ENCODE results near the gene FMN1.
"Not testable (repeated sequence)": the region's sequence is repeated elsewhere in the genome, so short reads cannot be mapped to it uniquely, and the experiment has no call there.

Gene FMN1

DNA sequence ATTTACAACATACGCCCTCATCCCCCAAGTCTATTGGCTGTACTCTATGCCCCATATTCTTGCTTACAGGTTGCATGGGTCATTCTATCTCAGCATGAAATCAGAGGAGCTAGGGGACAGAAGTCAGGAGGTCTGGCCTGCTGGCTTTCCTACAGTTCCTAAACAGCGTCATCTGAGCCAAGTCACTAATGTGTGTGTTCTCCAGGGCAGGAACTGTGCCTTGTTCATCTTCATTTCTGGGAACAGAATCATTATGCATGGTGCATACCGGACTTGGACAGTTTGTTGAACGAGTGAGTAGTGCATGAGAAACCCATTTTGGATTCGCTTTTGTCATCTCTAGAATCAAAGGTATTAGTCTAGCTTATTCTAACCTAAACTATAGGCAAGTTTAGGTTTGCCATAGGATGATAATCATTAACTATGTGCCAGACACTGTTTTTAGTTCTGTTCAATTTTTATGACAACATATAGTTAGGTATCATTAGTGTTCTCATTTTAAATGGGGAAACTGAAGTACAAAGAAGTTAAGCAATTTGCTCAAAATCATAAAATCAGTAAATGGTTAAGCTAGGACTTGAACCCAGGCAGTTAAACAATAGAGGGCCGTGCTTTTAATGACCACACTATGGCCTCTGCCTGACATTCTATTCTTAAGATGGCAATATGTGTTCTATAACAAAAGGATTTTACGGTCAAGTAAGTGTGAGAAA is 105.2 kb downstream of the FMN1 start:
- peak; percentile 40 for DNase-seq

DNA sequence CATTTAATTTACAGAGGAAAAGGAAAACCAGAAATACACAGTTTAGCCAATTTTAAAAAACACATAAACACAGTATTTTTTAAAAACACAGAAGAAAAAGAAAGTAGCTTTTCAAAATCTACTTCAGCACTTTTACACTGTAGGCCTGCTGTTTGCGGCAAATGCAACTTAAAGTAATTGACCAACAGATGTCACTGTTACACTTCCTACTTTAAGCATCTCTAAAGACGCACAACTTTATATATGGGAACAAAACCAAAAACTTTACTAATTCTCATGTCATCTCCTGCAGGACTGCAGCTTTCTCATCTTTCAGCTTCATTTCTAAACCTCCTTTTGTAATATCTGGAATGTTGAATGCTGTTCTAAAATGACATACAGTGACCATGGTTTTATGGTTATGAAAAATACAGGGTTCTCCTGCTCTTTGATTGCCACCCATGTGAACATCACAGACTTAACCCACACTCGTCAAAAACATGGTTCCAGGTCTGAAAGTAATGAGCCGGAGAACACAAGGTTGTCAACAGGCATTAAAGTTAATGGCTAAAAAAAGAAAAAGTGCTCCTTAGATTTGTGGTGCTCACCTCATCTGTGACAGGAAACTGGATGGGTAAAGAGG is 107.9 kb downstream of the FMN1 start:
- peak; percentile 6 for DNase-seq

DNA sequence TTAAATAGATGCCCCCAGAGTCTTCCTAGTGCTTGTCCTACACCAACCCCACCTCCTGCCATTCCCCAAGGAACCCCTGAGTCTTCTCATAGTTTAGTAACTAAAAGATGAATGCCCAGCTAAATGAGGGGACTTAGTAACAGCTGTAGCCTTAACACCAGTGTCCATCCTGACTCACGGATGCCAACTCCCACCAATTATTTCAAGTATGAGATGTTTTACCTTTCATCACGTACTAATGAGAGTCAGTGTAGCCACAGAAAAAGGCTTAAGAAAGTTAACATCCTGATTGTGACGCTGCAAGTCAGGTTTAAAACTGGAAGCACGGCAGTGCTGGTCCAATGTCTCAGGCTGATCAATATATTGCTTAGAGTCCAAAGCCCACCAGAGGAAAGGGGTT is 109.9 kb downstream of the FMN1 start:
- DNase-seq = no peak

DNA sequence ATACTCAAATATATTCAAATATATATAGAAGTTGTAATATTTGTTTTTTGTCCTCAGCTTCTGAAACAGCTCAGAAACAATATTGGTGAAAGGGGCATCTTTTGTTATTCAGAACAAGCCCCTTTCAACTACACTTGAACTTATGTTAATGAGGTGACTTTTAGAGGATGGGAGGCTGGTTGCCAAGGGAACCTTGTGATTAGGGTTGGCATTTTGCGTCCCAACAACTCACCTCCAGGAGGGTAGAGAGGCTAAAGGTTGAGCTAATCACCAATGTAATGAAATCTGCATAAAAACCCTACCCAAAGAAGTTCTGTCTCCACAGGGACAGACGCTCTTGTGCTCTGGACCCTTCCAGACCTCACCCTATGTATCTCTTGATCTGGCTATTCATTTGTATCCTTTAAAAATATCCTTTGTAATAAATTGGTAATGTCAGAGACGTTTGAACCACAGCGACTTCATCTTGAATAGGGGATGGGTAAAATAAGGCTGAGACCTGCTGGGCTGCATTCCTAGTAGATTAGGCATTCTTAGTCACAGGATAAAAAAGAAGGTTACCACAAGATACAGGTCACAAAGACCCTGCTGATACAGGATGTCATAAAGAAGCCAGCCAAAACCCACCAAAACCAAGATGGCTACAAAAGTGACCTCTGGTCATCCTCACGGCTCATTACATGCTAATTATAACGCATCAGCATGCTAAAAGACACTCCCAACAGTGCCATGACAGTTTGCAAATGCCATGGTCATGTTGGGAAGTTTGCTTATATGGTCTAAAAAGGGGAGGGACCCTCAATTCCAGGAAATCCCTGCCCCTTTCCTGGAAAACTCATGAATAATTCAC is 111.1 kb downstream of the FMN1 start:
- DNase-seq = no peak

DNA sequence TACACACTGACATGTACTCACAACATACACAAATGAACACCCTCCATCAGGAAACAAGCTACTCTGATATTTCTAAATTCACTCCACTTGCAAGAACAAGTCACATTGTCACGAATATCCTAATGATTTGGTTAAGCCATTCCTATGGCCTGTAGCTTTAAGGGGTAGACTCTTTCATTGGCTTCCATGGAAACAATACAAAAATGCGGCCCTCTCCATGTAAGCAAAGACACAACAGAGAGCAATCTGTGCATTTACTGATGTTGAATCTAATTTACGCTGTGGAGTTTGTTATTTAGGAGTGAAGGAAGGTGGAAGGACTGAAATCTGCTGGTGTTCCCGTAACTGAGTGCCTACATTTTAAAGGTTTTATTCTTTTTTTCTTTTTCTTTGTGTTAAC is 114.5 kb downstream of the FMN1 start:
- DNase-seq = no peak

DNA sequence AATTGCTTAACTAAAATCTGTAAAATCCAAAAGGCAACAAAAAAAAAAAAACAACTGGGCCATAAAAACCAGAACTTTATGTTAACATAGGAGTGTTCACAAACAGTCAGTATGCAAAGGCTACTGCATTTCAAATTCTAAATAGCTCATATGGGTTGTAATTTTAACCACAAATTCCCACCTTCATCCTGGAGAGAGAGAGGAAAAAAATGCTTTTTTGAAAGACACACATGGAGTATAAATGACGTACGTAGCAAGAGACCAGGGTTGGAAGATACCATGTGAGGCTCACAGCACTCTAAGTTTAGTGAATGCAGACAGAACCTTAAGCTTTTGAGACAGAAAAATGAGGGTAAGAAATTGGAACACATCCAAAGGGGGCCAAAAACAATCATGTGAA is 115.9 kb downstream of the FMN1 start:
- no peak for DNase-seq

DNA sequence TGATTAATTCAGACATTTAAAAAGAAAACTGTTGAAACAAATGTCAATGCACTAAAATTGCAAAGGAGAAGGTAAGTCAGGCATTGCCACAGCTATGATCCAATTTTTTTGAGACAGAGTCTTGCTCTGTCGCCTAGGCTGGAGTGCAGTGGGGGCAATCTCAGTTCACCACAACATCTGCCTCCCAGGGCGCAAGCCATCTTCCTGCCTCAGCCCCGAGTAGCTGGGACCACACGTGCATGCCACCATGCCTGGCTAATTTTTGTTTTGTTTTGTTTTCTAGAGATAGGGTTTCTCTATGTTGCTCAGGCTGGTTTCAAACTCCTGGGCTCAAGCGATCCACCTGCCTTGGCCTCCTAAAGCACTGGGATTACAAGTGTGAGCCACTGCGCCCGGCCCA is 117.6 kb downstream of the FMN1 start:
- DNase-seq = no peak

DNA sequence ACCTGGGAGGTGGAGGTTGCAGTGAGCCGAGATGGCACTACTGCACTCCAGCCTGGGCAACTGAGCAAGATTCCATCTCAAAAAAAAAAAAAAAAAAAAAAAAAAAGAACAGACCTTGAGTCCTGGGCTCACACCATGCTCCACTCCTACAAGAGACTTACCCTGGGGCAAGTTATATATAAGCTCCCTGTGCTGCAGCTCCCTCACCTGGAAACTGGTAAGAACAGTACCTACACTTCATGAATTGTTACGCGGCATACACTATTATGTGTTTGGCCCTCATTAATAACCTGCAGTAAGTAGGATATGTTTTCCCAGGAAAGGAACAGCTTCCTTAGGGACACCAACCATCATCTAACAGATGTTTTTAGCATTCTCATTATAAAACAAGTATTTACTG is 119.6 kb downstream of the FMN1 start:
- DNase-seq = no peak

DNA sequence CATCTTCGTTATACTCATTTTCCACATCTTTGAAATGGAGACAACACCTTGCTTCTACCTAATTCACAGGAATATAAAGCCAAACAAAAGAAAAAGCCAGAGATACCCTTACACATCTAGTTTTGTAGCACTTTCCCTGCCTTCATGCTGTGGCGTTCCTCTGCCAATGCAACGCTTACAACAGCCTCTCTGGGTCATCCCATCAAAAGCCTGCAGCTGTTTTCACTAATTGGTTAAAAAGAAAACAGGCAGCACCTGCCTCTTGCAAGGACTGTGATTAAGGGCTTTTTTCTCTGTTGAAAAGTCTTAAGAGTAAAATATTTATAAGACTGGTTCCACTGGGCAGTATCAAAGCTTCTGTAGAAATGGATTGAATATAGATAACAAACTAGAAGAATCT is 120.3 kb downstream of the FMN1 start:
- DNase-seq = no peak

DNA sequence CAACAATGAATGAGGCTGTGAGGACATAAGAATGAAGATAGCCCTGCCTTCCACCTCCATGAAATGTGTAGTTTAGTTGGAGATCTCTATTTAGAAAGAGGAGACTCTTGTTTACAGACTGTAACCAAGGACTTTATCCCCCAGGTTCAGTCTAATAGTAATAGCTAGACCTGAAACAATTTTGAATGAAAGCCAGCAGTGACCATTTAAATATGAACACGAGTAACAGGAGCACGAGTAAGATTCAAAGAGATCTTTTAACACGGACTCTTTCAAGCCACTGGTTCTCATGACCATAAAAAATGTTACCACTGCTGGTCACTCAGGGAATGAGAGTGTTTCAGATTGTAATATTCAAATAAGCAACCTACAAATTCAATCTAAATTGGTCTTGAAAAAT is 123.1 kb downstream of the FMN1 start:
- DNase-seq = no peak

DNA sequence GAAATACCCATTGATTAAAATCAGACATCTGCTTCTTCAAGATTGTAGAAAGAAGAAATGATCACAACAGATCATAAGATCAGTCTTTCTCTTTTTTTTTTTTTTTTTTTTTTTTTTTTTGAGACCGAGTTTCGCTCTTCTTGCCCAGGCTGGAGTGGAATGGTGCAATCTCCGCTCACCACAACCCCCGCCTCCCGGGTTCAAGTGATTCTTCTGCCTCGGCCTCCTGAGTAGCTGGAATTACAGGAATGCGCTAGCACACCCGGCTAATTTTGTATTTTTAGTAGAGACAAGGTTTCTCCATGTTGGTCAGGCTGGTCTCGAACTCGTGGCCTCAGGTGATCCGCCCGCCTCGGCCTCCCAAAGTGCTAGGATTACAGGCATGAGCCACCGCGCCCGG is 124.6 kb downstream of the FMN1 start:
- DNase-seq = not testable (repeated sequence)

DNA sequence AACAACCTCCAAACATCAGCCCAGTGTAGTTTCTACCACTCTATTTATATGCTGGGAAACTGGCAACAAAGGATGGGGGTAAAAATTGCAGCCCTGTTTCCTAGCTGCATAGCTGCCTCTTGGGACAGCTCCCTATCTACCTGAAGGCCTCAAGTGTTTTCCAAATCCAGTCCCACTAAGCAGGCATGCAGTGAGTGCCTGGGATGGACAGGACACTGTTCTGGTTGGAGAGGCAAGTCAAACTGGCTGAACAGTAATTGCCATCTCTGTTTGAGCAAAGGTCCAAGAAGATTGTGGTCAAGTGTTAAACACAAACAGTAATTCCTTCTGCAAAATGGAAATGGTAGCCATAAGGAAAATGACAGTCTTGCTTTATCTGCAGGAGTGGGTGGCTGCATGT is 125.4 kb downstream of the FMN1 start:
- no peak for DNase-seq

DNA sequence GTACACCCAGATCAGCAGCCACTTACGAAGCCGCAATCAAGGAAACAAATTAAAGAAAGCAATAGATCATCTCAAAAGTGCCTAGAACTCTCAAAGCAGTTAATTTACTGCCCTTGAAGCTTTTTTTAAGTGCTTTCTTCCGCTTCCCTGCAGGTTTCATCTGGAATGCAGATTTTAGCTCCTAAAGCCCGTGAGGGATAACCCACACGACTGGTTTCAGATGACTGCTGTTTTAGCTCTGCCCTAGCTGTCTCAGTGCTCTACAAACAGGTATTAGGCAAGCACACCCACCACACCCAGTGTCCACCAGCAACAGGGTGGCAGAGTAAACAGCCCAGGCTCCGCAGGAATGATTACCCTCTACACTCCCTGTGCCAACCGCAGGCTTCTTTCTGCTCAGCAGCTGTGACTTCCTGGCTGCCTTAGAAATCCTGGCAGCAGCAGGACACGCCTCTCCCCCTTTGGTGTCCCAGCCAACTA is 126.0 kb downstream of the FMN1 start:
- peak; percentile 67 for DNase-seq

DNA sequence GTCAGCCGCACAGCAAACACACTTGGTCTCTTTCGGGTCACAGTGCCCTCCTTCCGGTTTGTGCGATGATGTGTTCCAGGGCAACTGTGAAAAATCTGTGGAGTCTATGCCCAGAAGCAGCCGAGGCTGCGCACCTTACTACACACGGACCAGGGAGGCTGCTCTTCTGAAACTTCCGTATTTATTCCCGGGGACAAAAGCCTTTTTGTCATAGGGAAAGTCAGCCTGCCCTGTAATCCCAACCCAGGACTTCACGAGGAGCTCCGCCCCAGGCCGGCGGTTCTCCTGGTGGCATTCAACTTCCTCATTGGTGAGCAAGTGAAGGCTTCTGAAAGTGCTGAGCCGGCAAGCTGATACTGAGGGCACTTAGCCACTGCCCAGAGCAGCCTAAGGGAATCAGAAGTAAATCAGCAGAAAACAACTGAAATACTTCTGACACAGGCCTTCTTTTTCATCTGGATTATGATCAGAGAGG is 126.5 kb downstream of the FMN1 start:
- DNase-seq = no peak

DNA sequence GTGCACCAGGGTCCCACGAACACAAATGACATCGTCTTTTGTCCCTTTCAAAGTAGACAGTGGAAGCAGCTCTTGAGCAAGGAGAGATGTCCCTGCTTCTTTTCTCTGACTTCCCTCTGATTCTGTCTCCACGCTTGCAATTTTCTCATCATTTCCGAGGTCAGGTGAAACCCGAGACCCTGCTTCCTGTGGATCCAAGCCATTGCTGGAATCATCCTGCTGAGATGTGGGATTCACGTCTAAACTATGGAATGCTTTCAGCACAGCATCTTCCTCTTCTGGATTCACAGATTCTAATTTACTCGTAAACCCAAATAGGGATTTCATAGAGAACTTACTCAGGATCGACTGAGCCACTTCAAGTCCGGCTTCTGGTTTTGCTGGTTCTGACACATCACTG is 127.1 kb downstream of the FMN1 start:
- no peak for DNase-seq

DNA sequence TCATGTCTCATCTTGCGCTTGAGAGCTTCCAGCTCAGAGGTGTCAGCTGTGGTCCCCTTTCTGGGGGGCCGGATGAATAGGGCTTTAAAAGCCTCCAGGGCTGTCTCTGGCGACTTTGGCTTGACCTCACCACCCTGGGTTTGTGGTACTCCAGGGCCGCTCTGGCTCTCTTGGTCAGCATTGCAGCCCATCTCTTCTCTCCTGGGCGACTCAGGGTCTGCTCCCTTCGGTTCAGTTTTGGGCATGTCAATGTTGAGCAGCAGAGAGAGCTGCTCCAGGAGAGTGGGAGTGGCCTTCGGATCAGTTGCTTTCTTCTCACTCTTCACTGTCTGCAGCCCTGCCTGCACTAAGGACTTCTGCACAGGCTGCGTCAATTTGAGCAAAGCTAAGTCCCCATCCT is 127.9 kb downstream of the FMN1 start:
- DNase-seq = no peak

DNA sequence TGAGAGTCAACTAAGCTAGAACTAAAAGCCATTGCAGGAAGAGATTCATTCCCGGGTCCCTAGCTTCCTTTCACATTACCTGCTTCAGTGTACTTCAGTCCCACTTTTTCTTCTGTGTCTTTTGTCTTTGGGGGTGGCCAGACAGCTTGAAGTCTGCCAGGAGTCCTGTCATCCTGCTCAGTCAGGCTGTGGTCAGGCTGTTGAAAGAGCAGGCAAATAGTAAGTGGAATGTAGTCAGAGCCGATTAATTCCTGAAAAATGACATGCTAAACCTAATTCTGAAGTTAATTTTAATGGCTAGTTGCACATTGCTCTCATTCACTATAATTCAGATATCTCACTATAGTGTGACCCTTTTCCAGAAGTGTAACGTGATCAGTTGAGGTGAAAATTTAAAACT is 129.6 kb downstream of the FMN1 start:
- no peak for DNase-seq

DNA sequence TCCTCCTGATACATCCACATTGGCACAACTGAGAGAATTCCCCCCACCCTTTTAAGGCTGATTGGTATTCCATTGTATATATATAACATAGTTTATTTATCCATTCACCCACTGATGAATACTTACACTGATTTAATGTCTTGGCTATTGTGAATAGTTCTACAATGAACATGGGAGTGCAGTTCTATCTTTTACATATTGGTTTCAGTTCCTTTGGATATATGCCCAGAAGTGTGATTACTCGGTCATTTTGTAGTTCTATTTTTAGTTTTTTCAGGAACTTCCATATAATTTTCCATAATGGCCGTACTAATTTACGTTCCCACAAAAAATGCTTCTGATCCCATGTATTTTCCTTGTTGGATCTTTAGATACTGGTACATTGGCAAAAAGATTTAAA is 135.3 kb downstream of the FMN1 start:
- DNase-seq = no peak

DNA sequence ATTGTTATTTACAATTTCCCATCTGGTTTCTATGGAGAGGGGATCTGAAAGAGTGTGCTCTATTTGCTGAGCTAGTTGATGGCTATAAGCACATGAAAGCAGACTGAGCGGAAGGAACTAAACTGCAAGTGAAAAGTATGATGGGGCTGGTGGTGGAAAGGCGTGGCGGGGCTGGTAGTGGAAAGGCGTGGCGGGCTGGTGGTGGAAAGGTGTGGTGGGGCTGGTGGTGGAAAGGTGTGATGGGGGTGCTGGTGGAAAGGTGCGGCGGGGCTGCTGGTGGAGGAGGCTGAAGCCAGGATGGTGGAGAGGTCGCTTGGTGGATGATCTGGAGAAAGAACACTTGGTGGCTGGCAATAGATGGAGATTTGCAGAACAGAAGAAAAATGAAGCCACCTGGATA is 136.7 kb downstream of the FMN1 start:
- no peak for DNase-seq

DNA sequence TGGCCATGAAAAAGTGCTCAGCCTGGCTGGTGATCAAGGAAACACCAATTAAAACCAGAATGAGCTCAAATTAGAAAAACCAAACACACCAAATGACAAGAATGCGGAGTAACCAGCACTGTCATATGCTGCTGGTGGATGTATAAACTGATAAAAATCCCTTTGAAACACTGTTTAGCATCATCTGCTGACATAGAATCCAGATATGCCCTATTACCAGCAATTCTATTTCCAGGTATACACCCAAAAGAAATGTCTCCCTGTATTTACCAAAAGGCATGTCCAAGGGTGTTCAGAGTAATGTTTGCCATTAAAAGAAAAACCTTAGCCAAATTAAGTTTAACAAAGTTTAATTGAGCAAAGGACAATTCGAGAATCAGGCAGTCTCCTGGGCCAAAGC is 138.6 kb downstream of the FMN1 start:
- no peak for DNase-seq

DNA sequence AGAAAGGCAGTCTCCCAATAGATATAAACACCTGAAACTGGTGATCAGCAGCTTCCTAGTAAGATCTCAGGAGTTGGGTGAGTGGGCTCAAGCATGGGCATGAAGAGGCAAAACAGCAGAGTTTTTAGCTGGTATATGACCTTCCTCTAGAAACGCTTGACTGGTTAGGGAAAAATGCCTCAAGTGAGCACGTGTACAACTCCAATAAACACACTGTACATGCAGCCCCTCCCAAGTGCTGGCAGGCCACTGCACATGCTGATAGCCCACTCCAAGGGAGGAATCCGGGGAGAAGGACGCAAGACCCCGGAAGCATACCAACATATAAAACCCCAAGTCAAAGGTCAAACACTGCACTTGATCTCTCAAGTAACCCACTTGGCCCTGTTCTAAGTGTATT is 143.0 kb downstream of the FMN1 start:
- DNase-seq = no peak

DNA sequence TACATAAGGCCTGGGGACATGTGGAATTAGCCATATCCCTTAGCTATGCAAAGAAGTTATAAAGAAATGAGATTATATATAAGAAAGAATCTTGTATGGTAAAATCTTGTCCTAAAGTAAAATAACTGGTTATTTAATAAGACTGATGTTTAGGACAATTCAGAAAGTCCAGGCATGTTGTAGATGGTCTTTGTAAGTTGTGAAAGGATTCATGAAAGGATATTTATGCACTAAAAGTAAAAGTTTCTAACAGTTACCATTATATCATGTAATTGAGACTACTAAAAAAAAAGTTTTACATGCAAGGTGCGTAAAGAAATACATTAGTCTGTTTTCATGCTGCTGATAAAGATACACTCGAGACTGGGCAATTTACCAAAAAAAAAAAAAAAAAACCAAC is 146.3 kb downstream of the FMN1 start:
- DNase-seq = no peak

DNA sequence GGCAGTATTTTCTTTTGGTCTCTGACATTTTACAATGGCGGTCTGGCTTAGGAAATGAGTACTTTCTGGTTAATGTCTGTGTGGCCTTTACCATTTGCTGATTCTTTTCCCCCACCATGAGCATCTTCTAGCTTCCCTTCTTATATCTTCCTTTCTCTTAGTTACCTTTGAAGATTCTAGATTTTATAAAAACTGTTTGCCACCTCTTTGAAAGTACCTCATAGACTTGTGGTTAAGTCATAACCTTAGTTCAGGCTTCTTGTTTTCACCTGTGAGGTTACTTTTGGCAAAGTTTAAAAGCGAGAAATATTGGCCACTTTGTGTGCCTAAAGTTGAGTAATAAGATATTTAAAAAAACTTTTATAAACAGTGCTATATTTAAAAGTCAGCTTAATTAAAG is 147.4 kb downstream of the FMN1 start:
- DNase-seq = no peak

DNA sequence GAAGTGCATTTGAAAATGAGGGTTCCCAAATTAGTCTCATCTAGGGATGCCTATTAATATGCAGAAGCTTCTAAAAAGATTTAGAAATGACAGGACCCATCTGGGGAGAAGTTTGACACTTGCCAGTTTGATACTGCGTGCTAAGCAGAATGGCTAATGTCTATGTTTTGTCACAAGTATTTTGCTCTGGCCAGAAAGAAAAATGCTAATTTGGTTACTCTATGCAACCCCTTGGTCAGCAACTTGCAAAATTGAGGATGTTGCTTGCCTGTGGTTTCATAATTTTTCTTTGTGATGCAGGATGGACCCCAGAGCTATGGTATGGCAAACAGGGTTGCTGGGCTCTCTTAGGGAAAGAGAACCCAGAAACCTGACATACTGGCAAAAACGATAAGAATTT is 148.2 kb downstream of the FMN1 start:
- DNase-seq = no peak

Data from SHP77 treated with DMSO at 0.1 percent for 48 hours (cell line).